Measurements from ENCODE around the gene SLC6A3. TPM values are rescaled to one million over a fixed set of nuclear protein-coding genes. Genes with fewer than 3 reads are reported as not detected.

The SLC6A3 gene
- total RNA-seq, 2 donors from 2014 or later: 0.18 TPM; not detected in 1

DNA sequence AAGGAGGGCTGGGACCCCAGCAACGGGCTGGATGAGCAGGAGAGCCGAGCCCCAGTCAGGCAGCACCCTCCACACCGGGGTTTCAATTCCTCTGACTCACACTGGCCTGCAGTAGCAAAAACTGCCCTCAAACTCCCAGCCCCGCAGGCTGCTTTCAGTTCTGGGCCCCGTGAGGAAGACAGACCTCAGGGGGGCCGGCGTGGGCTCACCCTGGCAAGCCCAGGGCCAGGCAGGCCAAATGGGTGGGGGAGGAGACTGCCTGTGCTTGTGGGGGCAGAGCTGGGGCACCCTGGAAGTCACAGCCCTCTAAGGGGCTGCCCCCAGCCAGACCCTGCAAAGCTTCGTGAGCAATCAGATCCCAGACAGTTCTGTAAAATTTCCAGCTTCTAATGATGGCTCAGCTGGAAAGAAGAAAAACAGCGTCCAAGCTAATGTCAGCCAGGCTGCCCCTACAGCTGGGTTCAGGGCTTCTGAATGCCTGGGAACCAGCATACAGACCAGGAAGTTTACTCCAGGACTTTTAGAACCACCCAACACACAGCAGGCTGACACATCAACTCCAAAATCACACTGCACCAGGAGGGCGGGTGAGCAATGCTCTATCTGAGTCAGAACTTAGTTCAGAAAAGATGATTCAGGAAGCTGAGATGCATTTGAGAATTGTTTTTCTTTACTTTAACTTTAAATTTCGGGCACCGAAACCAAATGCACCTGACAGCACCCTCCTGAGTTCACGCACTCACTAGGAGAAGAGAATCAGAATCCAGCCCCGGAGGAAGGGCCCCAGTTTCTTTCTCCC is 43.8 kb upstream of the SLC6A3 start:
- Histone ChIP-seq H3K27ac (ENCODE audit: low read depth, low read length) (no peak overlapping the region), H3K4me1 (ENCODE audit: control insufficient read depth, insufficient read depth, low read length) (no peaks in the 10 kb centered on the region), H3K9me3 (ENCODE audit: control insufficient read depth, low read length) (no peaks in the 10 kb centered on the region), H3K36me3 (ENCODE audit: control insufficient read depth, insufficient read depth, low read length) (peaks cover 39% of the 10 kb centered on the region), H3K27me3 (ENCODE audit: control insufficient read depth, insufficient read depth, low read length, poor library complexity, severe bottlenecking) (no peaks in the 10 kb centered on the region), H3K9ac (ENCODE audit: extremely low read depth, low read length, poor library complexity, severe bottlenecking) (no peak overlapping the region), H3K4me3 (ENCODE audit: low read length) (no peak overlapping the region)
- no peaks in the 10 kb centered on the region for H3K27me3 Mint-ChIP-seq (ENCODE audit: insufficient read depth)
- H3K4me3 Mint-ChIP-seq: no peak overlapping the region
- no peak for DNase-seq
- H3K4me1 Mint-ChIP-seq: no peaks in the 10 kb centered on the region
- H3K27ac Mint-ChIP-seq: peak overlapping the region; percentile 26
- WGBS, 2 experiments (ENCODE audit: insufficient coverage in 1 of 2, insufficient read length in 1 of 2): 94% methylated on average over 11 to 14 of the region's 14 CpGs
- TF ChIP-seq, protein P1, sequence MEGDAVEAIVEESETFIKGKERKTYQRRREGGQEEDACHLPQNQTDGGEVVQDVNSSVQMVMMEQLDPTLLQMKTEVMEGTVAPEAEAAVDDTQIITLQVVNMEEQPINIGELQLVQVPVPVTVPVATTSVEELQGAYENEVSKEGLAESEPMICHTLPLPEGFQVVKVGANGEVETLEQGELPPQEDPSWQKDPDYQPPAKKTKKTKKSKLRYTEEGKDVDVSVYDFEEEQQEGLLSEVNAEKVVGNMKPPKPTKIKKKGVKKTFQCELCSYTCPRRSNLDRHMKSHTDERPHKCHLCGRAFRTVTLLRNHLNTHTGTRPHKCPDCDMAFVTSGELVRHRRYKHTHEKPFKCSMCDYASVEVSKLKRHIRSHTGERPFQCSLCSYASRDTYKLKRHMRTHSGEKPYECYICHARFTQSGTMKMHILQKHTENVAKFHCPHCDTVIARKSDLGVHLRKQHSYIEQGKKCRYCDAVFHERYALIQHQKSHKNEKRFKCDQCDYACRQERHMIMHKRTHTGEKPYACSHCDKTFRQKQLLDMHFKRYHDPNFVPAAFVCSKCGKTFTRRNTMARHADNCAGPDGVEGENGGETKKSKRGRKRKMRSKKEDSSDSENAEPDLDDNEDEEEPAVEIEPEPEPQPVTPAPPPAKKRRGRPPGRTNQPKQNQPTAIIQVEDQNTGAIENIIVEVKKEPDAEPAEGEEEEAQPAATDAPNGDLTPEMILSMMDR (conservative IDR thresholded peaks at IDR 0.05): no peak
- H3K9me3 Mint-ChIP-seq: no peaks in the 10 kb centered on the region
- peaks cover 49% of the 10 kb centered on the region for H3K36me3 Mint-ChIP-seq (ENCODE audit: low read depth)

DNA sequence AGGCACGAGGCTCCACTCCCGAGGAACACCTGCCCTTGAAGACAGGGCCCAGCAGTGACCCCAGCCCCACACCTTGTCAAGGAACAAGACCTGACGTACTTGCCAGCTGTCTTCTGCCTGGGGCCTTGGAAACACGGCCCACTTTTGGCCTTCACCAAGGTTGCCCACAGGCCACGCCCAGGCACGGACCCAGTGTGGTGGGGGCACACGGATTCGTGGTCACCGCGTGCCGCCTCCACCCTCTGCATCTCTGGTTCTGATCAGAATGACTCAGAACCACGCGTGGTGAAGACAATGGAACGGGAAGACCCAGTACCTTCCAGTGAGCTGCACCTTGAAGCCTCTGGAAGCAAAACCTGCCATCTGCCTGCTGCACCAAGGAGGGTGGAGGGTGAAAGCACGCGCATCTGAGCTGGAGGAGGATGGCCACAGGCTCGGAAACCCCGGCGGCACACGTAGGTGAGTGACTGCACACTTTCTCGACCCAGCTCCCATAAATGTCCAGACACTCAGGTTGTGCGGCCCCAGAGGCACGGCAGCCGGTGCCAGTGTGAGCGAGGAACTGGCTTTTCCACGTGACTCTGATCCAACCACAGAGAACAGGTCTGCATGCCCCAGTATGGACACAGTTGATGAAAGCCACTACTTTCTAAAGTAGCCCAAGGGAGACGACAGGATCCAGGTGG is 42.0 kb upstream of the SLC6A3 start:
- Mint-ChIP-seq H3K4me3 (no peak overlapping the region), H3K36me3 (ENCODE audit: low read depth) (peaks cover 44% of the 10 kb centered on the region), H3K4me1 (no peaks in the 10 kb centered on the region), H3K27ac (no peak overlapping the region), H3K27me3 (ENCODE audit: insufficient read depth) (no peaks in the 10 kb centered on the region), H3K9me3 (no peaks in the 10 kb centered on the region)
- Histone ChIP-seq H3K9ac (ENCODE audit: extremely low read depth, low read length, poor library complexity, severe bottlenecking) (no peak overlapping the region), H3K9me3 (ENCODE audit: control insufficient read depth, low read length) (no peaks in the 10 kb centered on the region), H3K27me3 (ENCODE audit: control insufficient read depth, insufficient read depth, low read length, poor library complexity, severe bottlenecking) (no peaks in the 10 kb centered on the region), H3K4me1 (ENCODE audit: control insufficient read depth, insufficient read depth, low read length) (no peaks in the 10 kb centered on the region), H3K36me3 (ENCODE audit: control insufficient read depth, insufficient read depth, low read length) (peaks cover 32% of the 10 kb centered on the region), H3K4me3 (ENCODE audit: low read length) (no peak overlapping the region), H3K27ac (ENCODE audit: low read depth, low read length) (no peak overlapping the region)
- 95 to 97% methylated on average over 22 to 27 of the region's 27 CpGs for WGBS, 2 experiments (ENCODE audit: insufficient coverage in 1 of 2, insufficient read length in 1 of 2)
- no peak for DNase-seq
- TF ChIP-seq, protein P1 (conservative IDR thresholded peaks at IDR 0.05): no peak

DNA sequence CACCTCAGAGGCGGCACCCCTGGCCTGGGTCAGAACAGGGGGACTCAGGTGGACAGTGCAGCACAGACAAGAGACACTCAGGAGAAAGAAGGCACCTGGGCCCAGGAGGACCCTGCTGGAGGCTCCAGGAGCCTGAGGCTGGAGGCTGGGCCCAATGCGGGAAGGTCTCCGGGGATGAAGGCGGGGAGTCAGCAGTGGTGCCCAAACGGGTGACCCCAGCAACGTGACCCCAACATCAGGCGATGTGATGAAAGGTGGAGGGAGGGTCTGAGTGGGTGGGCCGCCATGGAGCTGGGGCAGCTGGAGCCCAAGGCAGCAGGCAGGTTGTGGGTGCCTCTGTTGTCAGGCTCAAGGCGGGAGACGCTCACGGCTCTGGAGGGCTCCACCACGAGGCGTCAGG is 41.0 kb upstream of the SLC6A3 start:
- H3K4me1 Mint-ChIP-seq: no peaks in the 10 kb centered on the region
- no peak for DNase-seq
- no peak overlapping the region for H3K4me3 ChIP-seq (ENCODE audit: low read length)
- H3K9me3 Mint-ChIP-seq: no peaks in the 10 kb centered on the region
- H3K9ac ChIP-seq (ENCODE audit: extremely low read depth, low read length, poor library complexity, severe bottlenecking): no peak overlapping the region
- H3K36me3 ChIP-seq (ENCODE audit: control insufficient read depth, insufficient read depth, low read length): peaks cover 22% of the 10 kb centered on the region
- H3K9me3 ChIP-seq (ENCODE audit: control insufficient read depth, low read length): no peaks in the 10 kb centered on the region
- no peaks in the 10 kb centered on the region for H3K27me3 Mint-ChIP-seq (ENCODE audit: insufficient read depth)
- WGBS, 2 experiments (ENCODE audit: insufficient coverage in 1 of 2, insufficient read length in 1 of 2): 92 to 97% methylated on average over 8 to 13 of the region's 13 CpGs
- H3K4me1 ChIP-seq (ENCODE audit: control insufficient read depth, insufficient read depth, low read length): no peaks in the 10 kb centered on the region
- no peak overlapping the region for H3K4me3 Mint-ChIP-seq
- H3K27ac ChIP-seq (ENCODE audit: low read depth, low read length): no peak overlapping the region
- no peak overlapping the region for H3K27ac Mint-ChIP-seq
- TF ChIP-seq, protein P1 (conservative IDR thresholded peaks at IDR 0.05): no peak
- H3K27me3 ChIP-seq (ENCODE audit: control insufficient read depth, insufficient read depth, low read length, poor library complexity, severe bottlenecking): no peaks in the 10 kb centered on the region
- peaks cover 39% of the 10 kb centered on the region for H3K36me3 Mint-ChIP-seq (ENCODE audit: low read depth)
